Putamen (tissue), 1 donor: ENCODE measurements around the gene ITIH2.
"Not testable (repeated sequence)": the region's sequence is repeated elsewhere in the genome, so short reads cannot be mapped to it uniquely, and the experiment has no call there.

Experiments
- DNase-seq: peaks from one replicate; pipeline ENCODE4 v3.0.0-alpha.2; 2016; ENCODE audit warnings: low spot score

The ITIH2 gene

DNA sequence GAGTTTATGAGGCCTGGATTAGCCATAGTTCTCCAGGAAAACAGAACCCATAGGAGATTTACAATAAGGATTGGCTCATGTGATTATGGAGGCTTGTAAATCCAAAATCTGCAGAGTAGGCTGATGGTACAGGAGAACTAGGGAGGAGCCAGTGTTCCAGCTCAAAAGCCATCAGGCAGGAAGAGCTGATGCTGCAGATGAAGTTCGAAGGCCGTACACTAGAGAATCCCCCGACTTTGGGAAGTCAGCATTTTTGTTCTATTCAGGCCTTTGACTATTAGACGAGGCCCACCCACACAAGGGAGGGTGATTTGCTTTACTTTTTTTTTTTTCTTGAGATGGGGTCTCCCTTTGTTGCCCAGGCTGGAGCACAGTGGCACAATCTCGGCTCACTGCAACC, 47.1 kb downstream of the ITIH2 start:
- no peak for DNase-seq

DNA sequence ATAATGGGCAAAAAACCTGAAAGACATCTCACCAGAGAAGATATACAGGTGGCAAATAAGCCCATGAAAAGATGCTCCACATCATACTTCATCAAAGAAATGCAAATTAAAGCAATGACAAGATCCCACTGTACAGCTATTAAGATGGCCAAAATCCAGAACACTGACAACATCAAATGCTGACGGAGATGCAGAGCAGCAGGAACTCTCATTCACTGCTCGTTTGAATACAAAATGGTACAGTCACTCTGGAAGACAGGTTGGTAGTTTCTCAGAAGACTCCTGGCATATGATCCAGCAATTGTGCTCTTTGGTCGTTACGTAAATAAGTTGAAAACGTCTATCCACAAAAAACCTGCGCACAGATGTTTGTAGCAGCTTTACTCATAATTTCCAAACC, 49.1 kb downstream of the ITIH2 start:
- DNase-seq: no peak

DNA sequence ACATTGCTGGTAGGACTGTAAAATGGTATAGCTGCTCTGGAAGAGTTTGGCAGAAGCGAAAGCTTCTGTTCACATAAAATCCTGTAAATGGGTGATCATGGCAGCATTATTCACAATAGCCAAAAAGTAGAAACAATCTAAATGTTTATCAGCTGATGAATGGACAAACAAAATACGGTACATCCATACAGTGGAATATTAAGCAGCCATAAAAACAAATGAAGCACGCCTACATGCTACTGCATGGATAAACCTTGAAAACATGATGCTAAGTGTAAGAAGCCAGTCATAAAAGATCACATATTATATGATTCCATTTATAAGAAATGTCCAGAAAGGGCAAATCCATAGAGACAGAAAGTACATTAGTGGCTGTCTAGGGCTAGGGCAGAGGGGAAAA, 52.0 kb downstream of the ITIH2 start:
- DNase-seq: no peak

DNA sequence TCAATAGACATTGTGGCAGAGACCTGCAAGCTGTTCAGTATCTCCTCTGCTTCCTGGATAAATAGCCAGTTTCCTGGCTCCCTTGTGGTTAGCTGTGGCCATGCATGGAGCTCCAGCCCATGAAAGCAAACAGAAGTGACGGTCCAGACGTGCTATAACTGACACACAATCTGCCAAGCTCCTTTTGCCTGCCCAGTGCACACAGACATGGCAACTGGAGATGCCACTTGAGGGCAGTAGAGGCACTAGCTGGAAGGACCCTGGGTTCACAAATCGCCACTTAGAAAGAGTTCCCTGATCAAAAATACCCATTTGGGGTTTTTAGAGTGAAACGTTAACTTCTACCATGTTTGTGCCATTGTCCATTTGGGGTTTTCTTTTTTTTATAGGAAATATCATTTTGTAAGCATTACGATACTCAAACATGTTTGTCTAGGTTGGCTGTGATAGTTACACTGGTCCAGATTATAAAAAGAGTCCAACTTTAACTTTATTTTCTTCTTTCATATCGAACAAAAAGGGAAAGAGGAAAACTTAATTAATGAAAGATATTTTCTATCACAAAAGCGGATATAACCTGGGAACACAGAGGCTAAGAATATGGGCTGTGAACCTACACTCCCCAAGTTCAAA, 53.4 kb downstream of the ITIH2 start:
- no peak for DNase-seq

DNA sequence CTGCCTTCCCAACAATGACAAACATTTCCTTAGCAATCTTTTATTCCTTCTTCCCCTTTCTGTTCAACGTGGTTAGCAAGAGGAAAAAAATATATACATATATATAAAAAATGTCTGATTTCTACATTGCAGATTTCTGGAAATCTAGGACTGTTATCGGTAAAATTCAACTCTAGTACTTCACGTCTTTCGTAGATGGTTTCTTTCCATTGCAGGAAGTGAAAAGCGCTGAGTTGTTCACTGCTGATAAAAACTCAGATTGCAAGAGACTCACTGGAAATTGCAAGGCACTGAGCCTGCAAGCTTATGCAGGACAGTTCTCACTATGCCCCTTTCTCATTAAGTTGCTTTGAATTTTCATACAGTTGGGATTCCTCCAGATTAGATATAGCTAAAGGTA, 60.8 kb downstream of the ITIH2 start:
- no peak for DNase-seq

DNA sequence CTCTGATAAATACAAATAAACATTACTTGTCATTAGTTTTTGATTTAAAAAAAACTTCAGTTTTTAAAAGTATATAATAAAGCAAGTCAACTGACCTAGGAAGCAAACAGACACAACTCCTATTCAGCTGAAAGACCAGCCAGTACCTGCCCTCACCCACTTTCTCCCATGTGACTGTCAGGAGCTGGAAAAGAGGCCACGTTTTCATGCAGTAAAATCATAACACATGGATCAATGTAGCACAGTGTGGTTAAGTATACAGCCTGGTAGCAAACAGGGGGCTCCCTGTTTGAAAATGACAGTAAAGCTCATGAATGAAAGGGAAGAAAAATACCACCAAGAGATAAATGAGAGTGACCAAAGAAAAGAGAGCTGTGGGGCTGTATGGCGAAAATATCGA, 63.1 kb downstream of the ITIH2 start:
- no peak for DNase-seq

DNA sequence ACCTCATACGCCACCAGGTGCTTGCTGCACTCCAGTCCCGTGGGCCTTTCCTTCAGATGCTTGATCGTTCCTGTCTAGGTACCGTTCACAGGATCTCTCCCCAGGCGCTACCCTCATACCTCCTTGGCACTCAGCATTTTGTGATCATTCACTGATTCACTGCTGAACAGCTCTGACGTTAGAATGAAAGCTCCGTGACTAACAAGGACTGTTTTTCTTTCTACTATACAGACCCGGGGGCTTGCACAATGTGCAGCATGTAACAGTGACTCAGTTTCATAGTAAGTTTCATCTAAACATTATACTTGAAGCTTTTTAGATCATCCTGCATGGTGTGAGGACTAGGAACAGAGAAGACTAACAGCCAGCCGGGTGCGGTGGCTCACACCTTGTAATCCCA, 64.1 kb downstream of the ITIH2 start:
- no peak for DNase-seq

DNA sequence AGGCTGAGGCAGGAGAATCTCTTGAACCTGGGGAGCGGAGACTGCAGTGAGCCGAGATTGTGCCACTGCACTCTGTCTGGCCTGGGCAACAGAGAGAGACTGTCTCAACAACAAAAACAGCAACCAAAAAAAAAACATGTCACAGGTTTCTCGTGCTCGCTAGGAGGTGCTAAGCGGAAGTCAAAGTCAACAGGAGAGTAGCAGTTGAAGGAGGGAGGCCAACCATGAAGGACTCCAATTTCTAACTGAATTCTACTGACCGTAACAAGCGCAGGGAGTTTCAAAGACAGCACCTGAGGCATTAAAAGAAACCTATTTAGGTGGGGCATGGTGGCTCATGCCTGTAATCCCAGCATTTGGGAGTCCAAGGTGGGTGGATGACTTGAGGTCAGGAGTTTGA, 65.3 kb downstream of the ITIH2 start:
- no peak for DNase-seq

DNA sequence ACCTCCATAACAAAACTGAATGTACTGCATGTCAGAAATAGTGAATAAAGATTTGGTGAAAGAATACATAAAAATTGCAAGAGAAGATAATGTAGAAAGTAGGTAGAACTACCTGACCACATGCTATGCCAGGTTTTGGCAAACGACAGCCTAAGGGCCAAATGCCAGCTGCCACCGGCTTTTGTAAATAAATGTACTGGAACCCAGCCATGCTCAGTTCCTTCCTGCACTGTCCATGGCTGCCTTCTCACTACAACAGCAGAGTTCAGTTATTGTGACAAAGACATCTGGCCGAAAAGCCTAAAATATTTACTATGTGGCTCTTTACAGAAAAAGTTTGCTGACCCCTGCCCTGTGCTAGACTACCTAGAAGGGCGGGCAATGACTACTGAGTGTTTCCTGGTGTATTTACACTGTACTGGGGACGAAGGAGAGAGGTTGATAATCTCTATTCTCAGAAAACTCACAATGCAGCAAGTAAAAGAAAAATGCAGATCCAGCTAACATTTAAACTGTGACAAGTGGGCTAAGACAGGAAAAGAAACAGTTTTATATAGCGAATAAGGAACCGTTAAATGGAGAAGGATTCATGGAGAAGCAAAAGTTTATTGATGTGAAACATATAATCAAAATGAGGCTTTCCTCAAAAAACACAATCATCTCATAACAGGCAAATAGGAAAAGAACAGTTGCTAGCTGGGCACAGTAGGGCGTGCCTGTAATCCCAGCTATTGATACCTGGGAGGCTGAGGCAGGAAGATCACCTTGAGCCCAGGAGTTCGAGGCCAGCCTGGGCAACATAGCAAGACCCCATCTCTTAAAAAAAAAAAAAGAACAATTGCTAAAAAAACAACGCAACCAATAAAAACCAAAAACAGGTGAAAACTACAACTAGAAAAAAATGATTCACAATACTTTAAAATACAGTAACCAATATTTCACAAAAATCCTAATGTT, 71.0 kb downstream of the ITIH2 start:
- DNase-seq: no peak

DNA sequence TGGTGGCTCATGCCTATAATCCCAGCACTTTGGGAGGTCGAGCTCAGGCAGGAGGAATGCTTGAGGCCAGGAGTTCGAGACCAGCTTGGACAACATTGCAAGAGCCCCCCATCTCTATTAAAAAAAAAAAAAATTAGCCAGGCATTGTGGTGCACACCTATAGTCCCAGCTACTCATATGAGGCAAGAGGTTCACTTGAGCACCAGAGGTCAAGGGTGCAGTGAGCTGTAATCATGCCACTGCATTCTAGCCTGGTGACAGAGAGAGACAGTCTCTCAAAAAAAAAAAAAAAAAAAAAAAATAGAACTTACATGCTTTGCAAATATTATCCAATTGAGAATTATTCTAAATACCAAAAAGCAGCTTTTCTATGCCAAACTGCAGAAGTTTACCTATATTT, 73.7 kb downstream of the ITIH2 start:
- no peak for DNase-seq

DNA sequence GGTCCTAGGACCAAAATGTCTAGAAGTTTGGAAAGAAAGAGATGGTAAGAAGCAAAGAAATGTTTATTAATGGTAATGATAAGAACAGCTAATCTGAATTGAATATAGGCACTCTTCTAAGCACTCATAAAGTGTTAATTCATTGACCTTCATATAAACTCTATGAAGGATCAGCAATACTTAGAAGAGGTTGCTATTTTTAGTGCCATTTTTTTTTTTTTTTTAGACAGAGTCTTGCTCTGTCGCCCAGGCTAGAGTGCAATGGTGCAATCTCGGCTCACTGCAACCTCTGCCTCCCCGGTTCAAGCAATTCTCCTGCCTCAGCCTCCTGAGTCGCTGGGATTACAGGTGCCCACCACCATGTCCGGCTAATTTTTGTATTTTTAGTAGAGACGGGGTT, 79.1 kb downstream of the ITIH2 start:
- not testable (repeated sequence) for DNase-seq

DNA sequence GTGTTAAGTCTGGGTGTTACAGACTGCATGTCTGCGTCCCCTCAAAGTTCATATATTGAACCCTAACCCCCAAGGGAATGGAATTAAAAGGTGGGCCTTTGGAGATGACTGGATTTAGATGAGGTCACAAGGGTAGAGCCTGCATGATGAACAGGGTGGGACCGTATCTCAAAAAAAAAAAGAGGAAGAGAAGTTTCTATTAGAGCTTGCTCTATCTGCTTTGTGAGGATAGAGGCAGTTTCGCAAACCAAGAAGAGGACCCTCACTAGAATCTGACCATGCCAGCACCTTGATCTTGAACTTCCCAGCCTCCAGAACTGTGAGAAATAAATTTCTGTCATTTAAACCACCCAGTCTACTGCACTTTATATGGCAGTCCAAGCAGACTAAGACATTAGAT, 83.3 kb downstream of the ITIH2 start:
- no peak for DNase-seq

DNA sequence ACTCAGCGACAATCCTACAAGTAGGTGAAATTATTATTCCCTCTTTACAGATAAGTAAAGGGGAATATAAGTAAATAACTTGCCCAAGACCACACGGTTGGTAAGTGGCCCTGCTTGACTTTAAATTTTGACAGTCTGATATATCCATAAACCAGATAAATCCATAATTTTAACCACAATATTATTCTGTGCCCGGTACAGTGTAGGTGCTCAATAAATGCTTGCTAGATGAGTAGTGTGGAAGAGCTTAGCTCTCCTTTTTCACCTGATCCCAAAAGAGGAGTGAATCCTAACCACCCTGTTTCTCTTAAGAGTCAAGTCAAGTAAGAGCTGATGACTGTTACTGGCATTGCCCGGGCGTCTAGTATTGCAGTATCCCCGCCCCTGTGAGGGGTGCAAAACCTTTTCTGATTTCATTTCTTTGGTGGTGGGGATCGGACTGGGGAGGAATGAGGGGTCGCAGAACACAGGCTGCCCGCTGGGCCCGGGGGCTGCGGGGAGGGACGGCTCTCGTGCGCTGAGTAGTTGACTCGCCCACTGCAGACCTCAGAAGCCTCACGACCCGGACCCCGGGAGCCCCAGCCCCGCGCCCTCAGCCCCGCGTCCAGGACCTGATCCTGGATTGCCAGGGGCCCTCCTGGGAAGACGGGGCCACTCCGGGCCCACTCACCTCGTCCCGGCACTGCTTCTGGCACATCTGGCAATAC, 84.2 kb downstream of the ITIH2 start:
- DNase-seq: no peak

DNA sequence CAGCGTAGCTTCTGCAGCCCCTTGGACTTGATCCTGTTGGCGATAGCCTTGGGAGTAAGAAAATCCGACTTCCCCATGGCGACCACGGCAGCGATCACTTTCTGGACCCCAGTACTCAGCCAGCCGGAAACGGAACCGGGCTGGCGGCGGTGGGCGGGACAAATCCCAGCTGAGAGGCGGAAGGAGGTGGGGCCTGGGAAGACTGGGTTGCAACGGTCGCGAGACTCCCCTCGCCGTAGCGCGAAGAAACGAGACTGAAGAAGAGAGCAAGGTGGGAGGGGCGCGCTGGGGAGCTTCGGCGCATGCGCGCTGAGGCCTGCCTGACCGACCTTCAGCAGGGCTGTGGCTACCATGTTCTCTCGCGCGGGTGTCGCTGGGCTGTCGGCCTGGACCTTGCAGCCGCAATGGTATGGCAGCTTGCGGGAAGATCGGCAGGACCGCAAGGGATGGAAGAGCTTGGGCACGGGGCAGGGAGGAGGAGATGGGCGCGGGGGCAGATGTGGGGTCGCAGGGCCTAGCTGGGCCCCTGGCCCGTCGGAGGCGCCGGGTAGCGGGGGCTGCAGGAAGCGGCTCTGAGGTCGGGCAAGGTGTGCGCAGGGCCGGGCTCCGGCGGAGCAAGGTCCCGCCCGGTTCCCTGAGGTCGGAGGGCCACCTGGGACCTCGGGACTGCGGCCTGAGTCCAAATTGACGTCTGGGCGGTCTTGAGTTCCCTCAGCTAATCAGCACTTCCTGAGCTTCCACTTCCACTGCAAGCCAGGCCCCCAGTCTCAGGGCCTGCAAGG, 84.9 kb downstream of the ITIH2 start, which contains the start of the genes ATP5F1C and KIN:
Gene ATP5F1C (plus strand): TSS at position 321 of the 782 bp plus-strand sequence. CDS start 31 bp downstream, at position 352.
Gene KIN (minus strand): TSS at position 137 of the 782 bp plus-strand sequence. CDS start 60 bp downstream, at position 77.
- DNase-seq: peak; percentile 98

DNA sequence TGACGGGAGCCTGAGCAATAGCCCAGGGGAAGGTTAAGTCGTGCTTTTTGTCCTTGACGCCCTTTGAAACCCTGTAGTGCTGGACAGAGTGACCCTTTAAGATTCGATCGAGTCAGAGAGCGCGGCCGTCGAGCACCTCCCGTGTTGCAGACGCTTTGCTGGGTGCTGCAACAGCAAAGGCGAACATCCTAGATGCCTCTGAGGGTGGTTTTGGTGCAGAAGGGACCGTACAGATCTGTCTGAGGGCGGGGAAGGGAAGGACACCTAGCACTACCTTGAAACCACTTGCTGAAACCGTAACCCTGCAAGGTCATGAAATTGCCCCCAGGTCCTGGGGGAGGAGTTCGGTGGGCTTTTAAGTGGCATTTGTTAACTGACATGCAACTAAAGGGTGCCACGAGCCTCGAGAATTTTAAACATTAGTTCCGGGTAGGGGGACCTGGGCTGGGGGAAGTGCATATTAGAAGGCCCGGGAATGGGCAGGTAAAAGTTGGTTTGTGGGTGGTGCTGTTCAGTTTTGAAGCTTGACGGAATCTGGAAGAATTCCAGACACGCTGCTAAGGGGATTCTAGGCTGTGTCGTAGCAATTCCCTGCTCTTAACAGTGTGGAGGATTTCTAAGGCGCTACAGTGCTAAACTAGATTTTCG, 85.6 kb downstream of the ITIH2 start:
- peak; percentile 7 for DNase-seq

DNA sequence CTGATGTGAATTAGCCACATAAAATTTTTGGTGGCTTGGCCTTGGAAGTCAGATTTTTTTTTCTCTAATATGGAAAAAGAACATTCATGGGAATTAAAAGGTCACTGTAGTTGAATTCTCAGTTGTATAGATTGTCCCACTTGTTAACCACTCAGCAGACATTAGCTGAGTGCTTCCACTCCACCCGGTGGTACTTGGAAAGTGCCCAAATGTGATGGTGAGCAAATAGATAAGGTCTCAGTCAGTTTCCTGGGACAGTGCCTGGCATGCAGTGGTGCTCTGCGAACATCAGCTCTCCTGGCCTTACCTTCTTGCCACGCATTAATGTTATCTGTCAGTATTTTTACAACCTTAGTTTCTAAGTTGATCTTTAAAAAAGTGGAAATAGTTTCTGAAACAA, 86.3 kb downstream of the ITIH2 start:
- DNase-seq: no peak

DNA sequence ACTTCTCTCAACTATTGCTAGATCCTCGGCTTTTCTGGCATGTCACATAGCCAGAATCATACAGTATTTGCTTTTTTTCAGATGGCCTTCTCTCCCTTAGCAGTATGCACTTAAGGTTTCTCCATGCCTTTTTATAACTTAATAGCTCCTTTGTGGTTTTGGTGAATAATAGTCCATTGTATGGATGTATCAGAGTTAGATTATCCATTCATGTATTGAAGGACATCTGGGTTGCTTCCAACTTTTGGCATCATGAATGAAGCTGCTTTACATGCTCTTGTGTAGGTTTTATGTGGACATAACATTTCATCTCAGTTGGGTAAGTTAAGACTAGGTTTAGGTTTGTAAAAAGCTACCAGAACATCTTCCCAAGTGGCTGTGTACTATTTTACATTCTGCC, 89.4 kb downstream of the ITIH2 start:
- no peak for DNase-seq

DNA sequence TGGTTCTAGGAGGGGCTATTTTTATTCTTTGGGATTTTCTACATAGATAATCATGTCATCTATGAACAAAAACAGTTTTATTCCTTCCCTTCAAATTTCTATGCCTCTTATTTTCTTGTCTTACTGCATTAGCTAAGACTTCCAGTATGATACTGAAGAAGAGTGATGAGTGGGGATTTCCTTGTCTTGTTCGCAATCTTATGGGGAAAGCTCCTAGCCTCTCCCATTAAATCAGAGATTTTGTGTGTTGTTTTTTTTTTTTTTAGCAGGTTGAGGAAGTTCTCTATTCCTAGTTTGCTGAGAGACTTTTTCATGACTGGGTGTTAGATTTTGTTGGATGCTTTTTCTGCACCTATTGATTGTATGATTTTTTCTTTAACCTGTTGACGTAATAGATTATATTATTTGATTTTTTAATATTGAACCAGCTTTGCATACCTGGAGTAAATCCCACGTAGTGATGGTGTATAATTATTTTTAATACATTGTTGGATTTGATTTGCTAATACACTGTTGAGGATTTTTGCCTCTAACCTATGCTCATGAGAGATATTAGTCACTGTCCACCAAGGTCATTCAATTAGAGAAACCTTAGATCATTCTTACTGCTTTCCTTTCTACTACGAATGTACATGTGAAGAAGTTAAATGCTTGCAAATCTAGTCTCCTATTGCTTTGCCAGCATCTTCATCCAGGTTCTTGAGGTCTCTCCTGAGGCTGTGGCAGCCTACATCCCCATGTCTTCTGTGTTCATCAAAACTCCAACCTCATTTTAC, 91.3 kb downstream of the ITIH2 start:
- no peak for DNase-seq

DNA sequence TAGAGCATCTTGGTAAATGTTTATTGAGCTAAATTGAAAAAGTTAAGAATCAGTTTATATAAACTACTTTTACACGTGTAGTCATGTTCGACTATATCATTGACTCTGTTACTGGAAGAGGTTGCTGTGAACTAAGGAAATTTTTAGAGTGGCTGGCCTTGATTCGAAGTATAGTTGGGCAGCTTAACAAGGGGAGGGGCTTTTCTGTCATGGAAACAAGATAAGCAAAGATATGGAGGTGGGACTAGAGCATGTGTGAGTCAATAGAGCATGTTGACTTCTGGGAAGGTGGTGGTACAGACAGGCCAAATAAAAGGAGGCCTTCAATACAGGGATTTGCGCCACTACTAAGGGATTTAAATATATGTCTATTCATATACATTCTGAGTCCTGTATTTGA, 92.5 kb downstream of the ITIH2 start:
- DNase-seq: no peak

DNA sequence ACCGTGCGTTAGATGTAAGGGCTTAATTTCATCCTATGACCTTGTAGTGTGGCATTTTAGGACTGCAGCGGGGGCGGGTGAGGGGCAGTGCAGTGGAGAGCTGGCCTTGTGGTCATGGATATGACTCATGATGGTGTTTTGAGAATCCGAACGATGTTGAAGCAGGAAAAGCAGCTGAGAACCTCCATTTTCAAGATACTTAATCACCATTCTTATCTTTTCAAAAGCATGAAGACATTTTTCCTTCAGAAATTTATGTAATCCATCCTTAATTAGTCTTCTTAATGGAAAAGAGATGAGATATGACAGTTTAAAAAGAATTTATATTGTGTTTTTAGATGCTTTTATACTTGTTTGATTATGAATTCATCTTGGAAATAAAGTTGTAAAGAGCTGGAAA, 94.5 kb downstream of the ITIH2 start:
- no peak for DNase-seq
